T-cell (primary cell): ENCODE data around the gene PLCB1. TPM values are rescaled to one million over a fixed set of nuclear protein-coding genes. Genes with fewer than 3 reads are reported as not detected.

Experiments used
- ATAC-seq, 4 experiments: fragments of 200-7000 bp in 3 of 4; fragments of 150-1000 bp in 1 of 4; cut with Tn5 transposase; replicated peaks in 1 of 4; 1 replicate in 3 of 4; 2 replicates in 1 of 4; pipeline ENCODE4 v1.10.0; 2021; ENCODE audit warnings: moderate library complexity in 3 of 4, mild to moderate bottlenecking in 2 of 4, moderate number of reproducible peaks in 1 of 4
- CTCF ChIA-PET, 2 donors: fragments of 300-600 bp; sonication (Branson Sonifier 250); formaldehyde crosslinking; loops; one replicate each; lab custom pipeline; 2022; ENCODE audit warnings: antibody characterized with exemption in 2 of 2; lab: Charles Lee
- POLR2A ChIA-PET, 2 donors: fragments of 300-600 bp; sonication (Branson Sonifier 250); formaldehyde crosslinking; loops; one replicate each; lab custom pipeline; 2022; ENCODE audit warnings: antibody characterized with exemption in 2 of 2; lab: Charles Lee
- DNase-seq, 35 experiments: peaks; one replicate each; pipeline versions ENCODE4 v3.0.0 to v3.0.0-alpha.2; 2013 to 2023
- H3K27ac ChIP-seq: one replicate; pipeline ENCODE4 v1.5.1; 2013; ENCODE audit warnings: low read length
- H3K27me3 ChIP-seq, 2 experiments: replicated peaks in 1 of 2; 1 replicate in 1 of 2; 2 replicates in 1 of 2; pipeline versions ENCODE4 v1.6.1 to v1.7.0; 2013; ENCODE audit warnings: low read length in 1 of 2, mixed read lengths in 1 of 2; ENCODE audit not compliant: control insufficient read depth in 2 of 2, insufficient read depth in 2 of 2; ENCODE audit errors: extremely low read depth in 1 of 2
- H3K36me3 ChIP-seq, 2 donors: 1 replicate in 1 of 2; 2 replicates in 1 of 2; pipeline versions ENCODE4 v1.6.1 to v1.7.0; 2013; ENCODE audit warnings: low read length in 1 of 2; ENCODE audit not compliant: control insufficient read depth in 2 of 2, insufficient read depth in 1 of 2; ENCODE audit errors: extremely low read depth in 1 of 2
- H3K4me1 ChIP-seq, 2 experiments: 1 replicate in 1 of 2; 2 replicates in 1 of 2; pipeline versions ENCODE4 v1.6.1 to v1.7.0; 2013; ENCODE audit warnings: low read length in 2 of 2, mixed read lengths in 1 of 2; ENCODE audit not compliant: insufficient read depth in 2 of 2, control insufficient read depth in 1 of 2; ENCODE audit errors: extremely low read depth in 1 of 2
- H3K4me3 ChIP-seq, 2 donors: 1 replicate in 1 of 2; 2 replicates in 1 of 2; pipeline versions ENCODE4 v1.5.1 to v1.7.0; 2013; ENCODE audit warnings: mild to moderate bottlenecking in 2 of 2, low read length in 1 of 2, moderate library complexity in 1 of 2; ENCODE audit not compliant: control insufficient read depth in 1 of 2; ENCODE audit errors: extremely low read depth in 1 of 2
- H3K9me3 ChIP-seq: 2 replicates; pipeline ENCODE4 v1.7.0; 2013
- H3K27ac Mint-ChIP-seq, 2 donors: one replicate each; pipeline ENCODE4 v1.8.0; 2020 to 2021; ENCODE audit warnings: mild to moderate bottlenecking in 2 of 2, mixed read lengths in 2 of 2
- H3K27me3 Mint-ChIP-seq, 2 donors: one replicate each; pipeline ENCODE4 v1.8.0; 2021 to 2022; ENCODE audit warnings: mixed read lengths in 2 of 2
- H3K36me3 Mint-ChIP-seq: one replicate; pipeline ENCODE4 v1.8.0; 2021; ENCODE audit warnings: mixed read lengths
- H3K4me1 Mint-ChIP-seq, 3 donors: one replicate each; pipeline ENCODE4 v1.8.0; 2020 to 2022; ENCODE audit warnings: mixed read lengths in 3 of 3, mild to moderate bottlenecking in 1 of 3
- H3K4me3 Mint-ChIP-seq, 3 donors: one replicate each; pipeline ENCODE4 v1.8.0; 2020 to 2022; ENCODE audit warnings: mild to moderate bottlenecking in 3 of 3, mixed read lengths in 3 of 3, moderate library complexity in 3 of 3
- H3K9me3 Mint-ChIP-seq, 3 donors: one replicate each; pipeline ENCODE4 v1.8.0; 2020 to 2022; ENCODE audit warnings: mixed read lengths in 3 of 3
- WGBS: methylation state at CpG from one replicate; pipeline ENCODE4 v1.1.5; 2013; ENCODE audit warnings: missing lambda C conversion rate; ENCODE audit not compliant: insufficient coverage; 5-methylcytosine and 5-hydroxymethylcytosine counted together
- total RNA-seq, 35 experiments: library from RNA in 6 of 35; stranded (reverse) in 6 of 35; fragments of 120-200 nt in 1 of 35; gene quantifications; one replicate each; pipeline versions ENCODE4 v1.2.1 to v1.2.4 and lab custom pipeline; 2013 to 2026

The PLCB1 gene
- total RNA-seq, 5 donors from 2014 or later (not counting 1 experiment from before 2014, with no cell fraction given): 3.3 to 15.1 (median 7.4) TPM

DNA sequence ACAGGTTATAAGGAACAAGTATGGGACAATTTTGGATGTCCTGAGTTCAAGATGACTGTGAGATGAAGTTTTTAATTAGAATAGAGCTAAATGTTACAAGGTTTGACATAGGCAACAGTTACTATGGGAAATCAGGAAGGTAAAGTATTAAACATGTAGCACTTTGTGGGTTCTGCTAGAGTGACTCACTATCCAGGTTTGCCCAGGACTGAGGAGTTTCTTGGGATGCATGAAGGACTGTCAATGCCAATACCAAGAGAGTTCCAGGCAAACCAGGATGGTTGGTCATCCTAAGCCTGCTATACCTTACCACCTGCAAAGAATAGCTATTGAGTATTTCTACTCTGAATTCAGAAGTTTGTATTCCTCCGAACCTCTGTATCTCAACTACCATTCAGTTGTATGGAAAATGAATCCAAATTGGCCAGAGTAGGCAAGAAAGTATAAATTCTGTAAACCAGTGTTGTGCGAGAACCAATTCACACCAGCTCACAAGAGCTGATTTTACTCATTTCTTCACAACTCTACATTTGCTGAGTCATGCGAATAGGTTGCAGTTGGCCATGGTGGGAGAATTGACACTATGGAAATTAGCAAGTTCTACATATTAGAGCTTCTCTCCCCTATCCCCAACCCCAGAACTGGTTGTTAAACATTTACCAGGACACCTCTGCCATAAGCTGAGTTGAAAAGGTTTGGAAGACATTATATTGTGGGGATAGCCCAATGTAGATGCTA is 449.5 kb downstream of the PLCB1 start:
- H3K27ac Mint-ChIP-seq: no peak overlapping the region
- no peak for ATAC-seq
- Histone ChIP-seq H3K36me3 (no peaks in the 10 kb centered on the region), H3K9me3 (no peaks in the 10 kb centered on the region), H3K27me3 (no peaks in the 10 kb centered on the region), H3K4me3 (no peak overlapping the region), H3K4me1 (no peaks in the 10 kb centered on the region), H3K27ac (no peak overlapping the region)
- peaks cover 0 to 5% (median 0%) of the 10 kb centered on the region in 3 donors for H3K9me3 Mint-ChIP-seq
- POLR2A ChIA-PET: no interaction called here
- no peaks in the 10 kb centered on the region for H3K27me3 Mint-ChIP-seq
- no peaks in the 10 kb centered on the region for H3K36me3 Mint-ChIP-seq
- no peak overlapping the region for H3K4me3 Mint-ChIP-seq
- H3K4me1 Mint-ChIP-seq: no peaks in the 10 kb centered on the region
- no peak for DNase-seq
- CTCF ChIA-PET: no interaction called here
- WGBS: no CpG with 5 or more reads among the region's 3 CpGs

DNA sequence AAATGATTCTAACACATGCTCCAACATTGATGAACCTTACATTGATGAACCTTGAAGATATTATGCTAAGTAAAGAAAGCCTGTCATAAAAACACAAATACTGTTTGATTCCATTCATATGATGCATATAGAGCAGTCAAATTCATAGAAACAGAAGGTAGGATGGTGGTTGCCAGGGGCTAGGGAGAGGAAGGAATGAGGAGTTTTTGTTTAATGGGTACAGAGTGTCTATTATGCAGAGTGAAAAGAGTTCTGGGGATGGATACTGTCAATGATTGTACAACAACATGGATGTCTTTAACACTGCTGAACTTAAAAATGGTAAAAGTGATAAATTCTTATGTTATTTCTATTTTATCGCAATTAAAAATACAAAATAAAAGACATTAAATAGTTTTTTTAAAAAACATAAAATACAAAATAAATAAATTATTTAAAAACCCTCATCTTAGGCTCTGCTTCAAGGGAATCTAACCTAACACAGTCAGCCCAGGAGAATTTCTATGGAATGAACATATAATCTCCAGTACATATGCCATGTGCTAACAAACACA is 451.0 kb downstream of the PLCB1 start:
- POLR2A ChIA-PET: no interaction called here
- Mint-ChIP-seq H3K4me1 (peaks cover 0 to 2% (median 0%) of the 10 kb centered on the region in 3 donors), H3K9me3 (peaks cover 0 to 5% (median 0%) of the 10 kb centered on the region in 3 donors), H3K36me3 (no peaks in the 10 kb centered on the region), H3K27ac (no peak overlapping the region), H3K27me3 (no peaks in the 10 kb centered on the region), H3K4me3 (no peak overlapping the region)
- H3K4me1 ChIP-seq: no peaks in the 10 kb centered on the region
- no peaks in the 10 kb centered on the region for H3K36me3 ChIP-seq
- CTCF ChIA-PET: no interaction called here
- DNase-seq (no peak), ATAC-seq (no peak)
- no peaks in the 10 kb centered on the region for H3K9me3 ChIP-seq
- H3K27ac ChIP-seq: no peak overlapping the region
- no peaks in the 10 kb centered on the region for H3K27me3 ChIP-seq
- WGBS: no CpG with 5 or more reads among the region's 1 CpG
- no peak overlapping the region for H3K4me3 ChIP-seq

GRCh38 chr20:8583566-8584043 is 451.5 kb downstream of the PLCB1 start:
- DNase-seq (no peak), ATAC-seq (no peak)
- CTCF ChIA-PET: no interaction called here
- no peaks in the 10 kb centered on the region for H3K27me3 ChIP-seq
- 89% methylated on average over 3 of the region's 7 CpGs for WGBS
- no peak overlapping the region for H3K4me3 ChIP-seq
- Mint-ChIP-seq H3K9me3 (peaks cover 0 to 5% (median 0%) of the 10 kb centered on the region in 3 donors), H3K27ac (no peak overlapping the region), H3K36me3 (no peaks in the 10 kb centered on the region), H3K4me1 (peaks cover 0 to 2% (median 0%) of the 10 kb centered on the region in 3 donors), H3K4me3 (no peak overlapping the region), H3K27me3 (no peaks in the 10 kb centered on the region)
- H3K4me1 ChIP-seq: no peaks in the 10 kb centered on the region
- no peaks in the 10 kb centered on the region for H3K36me3 ChIP-seq
- H3K9me3 ChIP-seq: no peaks in the 10 kb centered on the region
- POLR2A ChIA-PET: no interaction called here
- H3K27ac ChIP-seq: no peak overlapping the region

GRCh38 chr20:8587251-8587650 is 455.2 kb downstream of the PLCB1 start:
- CTCF ChIA-PET: interaction anchor here (0.9 to 1.0 kb wide), 2 partner anchors 15 to 135 kb away, joined by 3 to 4 read pairs; no protein-coding TSS in a partner anchor
- H3K27ac Mint-ChIP-seq: no peak overlapping the region
- H3K27me3 ChIP-seq: no peaks in the 10 kb centered on the region
- no peaks in the 10 kb centered on the region for H3K4me1 ChIP-seq
- WGBS: no CpG with 5 or more reads among the region's 1 CpG
- no peak overlapping the region for H3K4me3 Mint-ChIP-seq
- no peaks in the 10 kb centered on the region for H3K9me3 Mint-ChIP-seq
- no peak overlapping the region for H3K27ac ChIP-seq
- POLR2A ChIA-PET: no interaction called here
- no peak overlapping the region for H3K4me3 ChIP-seq
- no peaks in the 10 kb centered on the region for H3K36me3 Mint-ChIP-seq
- no peak for DNase-seq
- no peaks in the 10 kb centered on the region for H3K9me3 ChIP-seq
- H3K4me1 Mint-ChIP-seq: peaks cover 0 to 2% (median 0%) of the 10 kb centered on the region in 3 donors
- no peaks in the 10 kb centered on the region for H3K27me3 Mint-ChIP-seq
- ATAC-seq: no peak
- no peaks in the 10 kb centered on the region for H3K36me3 ChIP-seq

- Histone ChIP-seq H3K9me3 (no peaks in the 10 kb centered on the region), H3K36me3 (no peaks in the 10 kb centered on the region), H3K4me1 (no peaks in the 10 kb centered on the region), H3K27ac (no peak overlapping the region), H3K4me3 (no peak overlapping the region), H3K27me3 (no peaks in the 10 kb centered on the region)
- H3K4me1 Mint-ChIP-seq: peaks cover 0 to 2% (median 0%) of the 10 kb centered on the region in 3 donors
- no peaks in the 10 kb centered on the region for H3K36me3 Mint-ChIP-seq
- H3K4me3 Mint-ChIP-seq: no peak overlapping the region
- no peak for ATAC-seq
- no CpG with 5 or more reads among the region's 3 CpGs for WGBS
- ChIA-PET POLR2A (no interaction called here), CTCF (interaction anchor here in 1 of 2 donors (1.0 kb wide), 1 partner anchor 15 kb away, joined by 3 read pairs; no protein-coding TSS in a partner anchor)
- H3K27ac Mint-ChIP-seq: no peak overlapping the region
- H3K9me3 Mint-ChIP-seq: no peaks in the 10 kb centered on the region
- H3K27me3 Mint-ChIP-seq: no peaks in the 10 kb centered on the region
- no peak for DNase-seq
Measured at GRCh38 chr20:8587810-8588209, 455.7 kb downstream of the PLCB1 start.

- Histone ChIP-seq H3K36me3 (no peaks in the 10 kb centered on the region), H3K27me3 (no peaks in the 10 kb centered on the region), H3K4me3 (no peak overlapping the region), H3K4me1 (no peaks in the 10 kb centered on the region), H3K27ac (no peak overlapping the region), H3K9me3 (no peaks in the 10 kb centered on the region)
- no peak overlapping the region for H3K27ac Mint-ChIP-seq
- no peak overlapping the region for H3K4me3 Mint-ChIP-seq
- no peak for DNase-seq
- ATAC-seq: no peak
- ChIA-PET CTCF (no interaction called here), POLR2A (no interaction called here)
- peaks cover 0 to 2% (median 0%) of the 10 kb centered on the region in 3 donors for H3K4me1 Mint-ChIP-seq
- H3K27me3 Mint-ChIP-seq: no peaks in the 10 kb centered on the region
- no peaks in the 10 kb centered on the region for H3K9me3 Mint-ChIP-seq
- no CpG with 5 or more reads among the region's 4 CpGs for WGBS
- no peaks in the 10 kb centered on the region for H3K36me3 Mint-ChIP-seq
Measured at GRCh38 chr20:8589956-8590355, 457.9 kb downstream of the PLCB1 start.
